GM12891 (cell line): ENCODE data around the gene CCRL2.

Experiments
- PAX5 ChIP-seq: IDR thresholded peaks from 2 replicates; pipeline ENCODE4 v1.6.1; 2011; ENCODE audit warnings: low read length, moderate library complexity, mild to moderate bottlenecking; ENCODE audit not compliant: insufficient read depth, severe bottlenecking
- POLR2A ChIP-seq: IDR thresholded peaks from 2 replicates; pipeline ENCODE4 v1.6.1; 2011; ENCODE audit warnings: low read depth, low read length, control low read depth
- POLR2AphosphoS5 ChIP-seq: IDR thresholded peaks from 2 replicates; pipeline ENCODE4 v1.6.1; 2011; ENCODE audit warnings: low read depth, low read length, control low read depth
- SPI1 ChIP-seq: IDR thresholded peaks from 2 replicates; pipeline ENCODE4 v1.6.1; 2011; ENCODE audit warnings: low read depth, low read length, control low read depth
- TAF1 ChIP-seq: IDR thresholded peaks from 2 replicates; pipeline ENCODE4 v1.6.1; 2011; ENCODE audit warnings: low read depth, low read length, control low read depth

DNA sequence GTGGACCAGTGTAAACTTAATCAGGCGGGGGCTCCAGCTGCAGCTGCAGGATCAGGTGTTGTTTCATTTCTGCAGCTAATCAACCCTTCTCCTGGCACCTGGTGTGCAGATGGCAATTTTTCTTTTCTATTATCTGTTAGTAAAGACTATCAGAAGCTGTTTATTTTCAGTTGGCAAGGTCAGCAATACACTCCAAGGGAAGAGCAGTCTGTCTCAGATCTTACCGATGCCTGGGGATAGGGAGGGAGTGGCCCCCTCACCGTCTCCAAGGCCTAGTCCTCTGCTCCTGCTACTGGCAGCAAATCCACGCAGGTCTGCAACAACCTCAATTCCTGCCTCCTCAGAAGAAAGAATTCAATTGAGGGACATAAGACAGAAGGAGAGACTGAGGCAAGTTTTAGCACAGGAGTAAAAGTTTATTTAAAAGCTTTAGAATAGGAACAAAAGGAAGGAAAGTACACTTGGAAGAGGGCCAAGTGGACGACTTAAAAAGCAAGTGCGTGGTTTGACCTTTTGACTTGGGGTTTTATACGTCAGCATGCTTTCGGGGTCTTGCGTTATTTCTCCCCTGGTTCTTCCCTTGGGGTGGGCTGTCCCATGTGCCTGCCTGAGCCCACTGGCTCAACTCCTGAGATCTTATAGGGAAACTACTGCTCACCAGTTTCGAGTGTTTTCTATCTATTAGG is 9.2 kb downstream of the CCRL2 start:
- no peak for TF ChIP-seq POLR2AphosphoS5
- no peak for TF ChIP-seq POLR2A
- no peak for TF ChIP-seq SPI1
- no peak for TF ChIP-seq TAF1
- TF ChIP-seq PAX5, result no peak
